HCT116 (cell line): ENCODE data around the gene PTGR3. TPM values are rescaled to one million over a fixed set of nuclear protein-coding genes. Genes with fewer than 3 reads are reported as not detected.

ENCODE experiments used
- ATAC-seq: fragments of 200-7000 bp; cut with Tn5 transposase; 2 replicates; pipeline ENCODE4 v1.9.1; 2020; ENCODE audit warnings: mild to moderate bottlenecking, moderate library complexity
- BruUV-seq: library from RNA; stranded (reverse); fragments of 400-500 nt; replicated peaks from 2 replicates; lab custom pipeline; 2021; lab: Mats Ljungman, UMichigan
- CTCF ChIA-PET: fragments of 300-600 bp; sonication (Branson Sonifier 250); formaldehyde crosslinking; loops from one replicate; lab custom pipeline; 2021; ENCODE audit warnings: antibody characterized with exemption; lab: Charles Lee
- POLR2A ChIA-PET: fragments of 300-600, 350-600 bp; sonication (Branson Sonifier 250); formaldehyde crosslinking; loops from one replicate; lab custom pipeline; 2021; ENCODE audit warnings: antibody characterized with exemption; lab: Charles Lee
- RAD21 ChIA-PET, 2 experiments: fragments of 300-600 bp; sonication (Branson Sonifier 250); formaldehyde crosslinking; loops; one replicate each; lab custom pipeline; 2023; ENCODE audit warnings: low total read pairs in 2 of 2; ENCODE audit not compliant: uncharacterized antibody in 2 of 2, unreplicated experiment in 2 of 2, low non-redundant PET in 1 of 2; lab: Charles Lee
- DNase-seq: peaks from one replicate; pipeline ENCODE4 v3.0.0-alpha.2; 2010; ENCODE audit warnings: low read depth, low spot score
- H2AFZ ChIP-seq: fragments of 200-600 bp; shearing (Covaris generic), sonication (generic); 2 replicates; pipeline ENCODE4 v1.6.1; 2017; ENCODE audit warnings: low read depth, mixed run types, mixed read lengths, antibody characterized with exemption, low read length; ENCODE audit not compliant: poor library complexity, severe bottlenecking
- H3K27ac ChIP-seq: 2 replicates; pipeline ENCODE4 v1.5.1; 2012; ENCODE audit warnings: low read depth, low read length
- H3K27me3 ChIP-seq: fragments of 200-600 bp; sonication (generic); 2 replicates; pipeline ENCODE4 v1.6.1; 2016; ENCODE audit warnings: mixed run types, low read length, mixed read lengths; ENCODE audit not compliant: insufficient read depth
- H3K36me3 ChIP-seq, 2 experiments: fragments of 200-500 bp in 1 of 2; fragments of 200-600 bp in 1 of 2; sonication (Bioruptor generic) in 1 of 2; sonication (generic) in 1 of 2; 2 replicates each; pipeline versions ENCODE4 v1.5.1 to v1.6.1; 2014 to 2016; ENCODE audit warnings: low read length in 2 of 2, inconsistent platforms in 1 of 2, mixed read lengths in 1 of 2, mixed run types in 1 of 2; ENCODE audit not compliant: insufficient read depth in 2 of 2, control insufficient read depth in 1 of 2
- H3K4me1 ChIP-seq, 2 experiments: fragments of 200-600 bp in 1 of 2; sonication (generic) in 1 of 2; 2 replicates each; pipeline versions ENCODE4 v1.5.1 to v1.6.1; 2012 to 2017; ENCODE audit warnings: low read length in 2 of 2, inconsistent platforms in 1 of 2, mild to moderate bottlenecking in 1 of 2, mixed read lengths in 1 of 2, mixed run types in 1 of 2, moderate library complexity in 1 of 2; ENCODE audit not compliant: insufficient read depth in 2 of 2, control insufficient read depth in 1 of 2
- H3K4me2 ChIP-seq: fragments of 200-600 bp; sonication (generic); 2 replicates; pipeline ENCODE4 v1.6.1; 2017; ENCODE audit warnings: mixed run types, low read length, mixed read lengths
- H3K4me3 ChIP-seq, 2 experiments: fragments of 200-600 bp in 1 of 2; sonication (generic) in 1 of 2; replicated peaks in 1 of 2; 2 replicates each; pipeline ENCODE4 v1.5.1; 2011 to 2016; ENCODE audit warnings: low read length in 2 of 2, control low read depth in 1 of 2, low read depth in 1 of 2, mild to moderate bottlenecking in 1 of 2, mixed read lengths in 1 of 2, mixed run types in 1 of 2
- H3K79me2 ChIP-seq: fragments of 200-600 bp; sonication (generic); 2 replicates; pipeline ENCODE4 v1.6.1; 2017; ENCODE audit warnings: mild to moderate bottlenecking, mixed run types, low read length, moderate library complexity, mixed read lengths; ENCODE audit not compliant: insufficient read depth
- H3K9ac ChIP-seq: fragments of 200-600 bp; sonication (generic); 2 replicates; pipeline ENCODE4 v1.6.1; 2016; ENCODE audit warnings: low read length, mixed read lengths
- H3K9me2 ChIP-seq: fragments of 200-600 bp; sonication (generic), shearing (Covaris generic); 2 replicates; pipeline ENCODE4 v1.6.1; 2017; ENCODE audit warnings: mixed run types, mild to moderate bottlenecking, moderate library complexity; ENCODE audit not compliant: insufficient read depth
- H3K9me3 ChIP-seq, 2 experiments: fragments of 200-500 bp in 1 of 2; fragments of 200-600 bp in 1 of 2; sonication (Bioruptor generic) in 1 of 2; sonication (generic) in 1 of 2; 2 replicates each; pipeline ENCODE4 v1.6.1; 2014 to 2017; ENCODE audit warnings: low read length in 2 of 2, mixed read lengths in 2 of 2, inconsistent platforms in 1 of 2, low read depth in 1 of 2, mild to moderate bottlenecking in 1 of 2, mixed run types in 1 of 2, moderate library complexity in 1 of 2; ENCODE audit not compliant: control insufficient read depth in 1 of 2, insufficient read depth in 1 of 2
- H4K20me1 ChIP-seq: fragments of 200-600 bp; sonication (generic), shearing (Covaris generic); 2 replicates; pipeline ENCODE4 v1.6.1; 2017; ENCODE audit warnings: mixed run types, mild to moderate bottlenecking, moderate library complexity; ENCODE audit not compliant: insufficient read depth
- CEBPB ChIP-seq: IDR thresholded peaks from 2 replicates; pipeline ENCODE4 v1.6.1; 2012; ENCODE audit warnings: low read depth
- ELF1 ChIP-seq: IDR thresholded peaks from 2 replicates; pipeline ENCODE4 v1.6.1; 2012; ENCODE audit warnings: low read depth, borderline replicate concordance
- EZH2 ChIP-seq: fragments of 200-600 bp; sonication (generic); IDR thresholded peaks from 2 replicates; pipeline ENCODE4 v1.6.1; 2017; ENCODE audit warnings: antibody characterized with exemption, mixed run types
- EZH2phosphoT487 ChIP-seq: fragments of 200-600 bp; IDR thresholded peaks from 2 replicates; pipeline ENCODE4 v1.6.1; 2018; ENCODE audit warnings: antibody characterized with exemption, borderline replicate concordance
- FOSL1 ChIP-seq: IDR thresholded peaks from 2 replicates; pipeline ENCODE4 v1.6.1; 2012; ENCODE audit warnings: low read depth
- JUND ChIP-seq: IDR thresholded peaks from 2 replicates; pipeline ENCODE4 v1.6.1; 2012
- POLR2A ChIP-seq: IDR thresholded peaks from 2 replicates; pipeline ENCODE4 v1.7.0; 2011; ENCODE audit warnings: borderline replicate concordance; ENCODE audit not compliant: insufficient read depth, insufficient read length; ENCODE audit errors: extremely low read depth
- POLR2AphosphoS5 ChIP-seq: IDR thresholded peaks from 2 replicates; pipeline ENCODE4 v1.6.1; 2011; ENCODE audit warnings: mild to moderate bottlenecking, low read depth, low read length, moderate library complexity
- SIN3A ChIP-seq: IDR thresholded peaks from 2 replicates; pipeline ENCODE4 v1.6.1; 2012; ENCODE audit warnings: low read depth
- SP1 ChIP-seq: IDR thresholded peaks from 2 replicates; pipeline ENCODE4 v1.6.1; 2012; ENCODE audit warnings: low read depth
- SRF ChIP-seq: IDR thresholded peaks from 2 replicates; pipeline ENCODE4 v1.6.1; 2012; ENCODE audit warnings: low read depth
- TCF7L2 ChIP-seq: IDR thresholded peaks from 2 replicates; pipeline ENCODE4 v1.7.0; 2011; ENCODE audit warnings: borderline replicate concordance, inconsistent platforms; ENCODE audit not compliant: insufficient read depth, insufficient read length; ENCODE audit errors: extremely low read depth
- ZNF274 ChIP-seq: fragments of 200-500 bp; sonication (Bioruptor generic); IDR thresholded peaks from 2 replicates; pipeline ENCODE4 v1.6.1; 2014; ENCODE audit warnings: mild to moderate bottlenecking, low read depth, low read length, inconsistent platforms
- intact Hi-C: fragments of 100-400 bp; cut with micrococcal nuclease; formaldehyde crosslinking; loops from 2 replicates; pipeline ENCODE4 v1.10.0; 2022
- total RNA-seq: library from RNA; stranded (reverse); gene quantifications from one replicate; pipeline ENCODE4 v1.2.1, GENCODE V29; 2021; ENCODE audit not compliant: unreplicated experiment
- TF ChIP-seq, protein P1 (sequence below): IDR thresholded peaks from 2 replicates; pipeline ENCODE4 v1.6.1; 2012; ENCODE audit warnings: low read depth
- TF ChIP-seq, protein P2 (sequence below), 3 experiments: fragments of 200-600 bp in 1 of 3; sonication (generic) in 1 of 3; IDR thresholded peaks in 2 of 3; conservative IDR thresholded peaks in 1 of 3; 2 replicates each; pipeline ENCODE4 v1.5.1; 2012 to 2017; ENCODE audit warnings: low read depth in 2 of 3, low read length in 2 of 3, antibody characterized with exemption in 1 of 3, borderline replicate concordance in 1 of 3, control low read depth in 1 of 3, mild to moderate bottlenecking in 1 of 3, mixed read lengths in 1 of 3, mixed run types in 1 of 3, moderate library complexity in 1 of 3; ENCODE audit not compliant: insufficient read depth in 1 of 3
- TF ChIP-seq, protein P3 (sequence below): IDR thresholded peaks from 2 replicates; pipeline ENCODE4 v1.6.1; 2011; ENCODE audit warnings: mild to moderate bottlenecking, low read length, moderate library complexity; ENCODE audit not compliant: insufficient replicate concordance; ENCODE audit errors: extremely low read depth
- TF ChIP-seq, protein P4 (sequence below): IDR thresholded peaks from 2 replicates; pipeline ENCODE4 v1.6.1; 2012

PTGR3 gene
- total RNA-seq, 1 experiment from 2014 or later: 25.3 TPM

DNA sequence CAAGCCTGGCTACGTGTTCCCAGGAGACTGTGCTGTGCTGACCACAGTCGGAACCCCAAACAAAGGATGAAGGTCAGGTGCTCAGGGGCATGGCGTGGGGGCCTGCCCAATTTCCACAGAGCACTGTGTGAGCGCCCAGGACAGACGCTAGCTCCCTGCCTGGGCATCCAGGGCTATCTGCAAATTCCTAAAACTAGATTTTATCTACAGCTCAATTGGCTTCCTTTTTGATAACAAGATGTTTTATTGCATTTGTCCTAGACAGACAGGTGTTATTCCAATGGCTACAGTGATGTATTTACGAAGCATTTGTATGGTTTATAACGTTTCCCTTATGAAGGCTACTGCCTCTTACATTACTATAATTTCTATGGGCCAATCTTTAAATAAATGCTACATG, 16.0 kb downstream of the PTGR3 start:
- Histone ChIP-seq H3K27ac (no peak overlapping the region), H3K27me3 (no peaks in the 10 kb centered on the region), H3K4me1 (no peaks in the 10 kb centered on the region), H3K79me2 (no peaks in the 10 kb centered on the region), H3K4me2 (no peak overlapping the region), H3K9me2 (no peaks in the 10 kb centered on the region), H3K9me3 (no peaks in the 10 kb centered on the region), H3K9ac (no peak overlapping the region), H3K4me3 (no peak overlapping the region), H4K20me1 (no peaks in the 10 kb centered on the region), H2AFZ (no peak overlapping the region), H3K36me3 (no peaks in the 10 kb centered on the region)
- RAD21 ChIA-PET: no interaction called here
- DNase-seq (no peak), ATAC-seq (no peak)
- POLR2A ChIA-PET: no interaction called here
- intact Hi-C loops: no loop called here
- BruUV-seq: no TSS peak
- CTCF ChIA-PET: no interaction called here
- no peak for TF ChIP-seq ELF1
- TF ChIP-seq SRF: no peak
- TF ChIP-seq SP1: no peak
- no peak for TF ChIP-seq FOSL1
- no peak for TF ChIP-seq JUND
- no peak for TF ChIP-seq POLR2A
- no peak for TF ChIP-seq POLR2AphosphoS5
- TF ChIP-seq, protein P1, sequence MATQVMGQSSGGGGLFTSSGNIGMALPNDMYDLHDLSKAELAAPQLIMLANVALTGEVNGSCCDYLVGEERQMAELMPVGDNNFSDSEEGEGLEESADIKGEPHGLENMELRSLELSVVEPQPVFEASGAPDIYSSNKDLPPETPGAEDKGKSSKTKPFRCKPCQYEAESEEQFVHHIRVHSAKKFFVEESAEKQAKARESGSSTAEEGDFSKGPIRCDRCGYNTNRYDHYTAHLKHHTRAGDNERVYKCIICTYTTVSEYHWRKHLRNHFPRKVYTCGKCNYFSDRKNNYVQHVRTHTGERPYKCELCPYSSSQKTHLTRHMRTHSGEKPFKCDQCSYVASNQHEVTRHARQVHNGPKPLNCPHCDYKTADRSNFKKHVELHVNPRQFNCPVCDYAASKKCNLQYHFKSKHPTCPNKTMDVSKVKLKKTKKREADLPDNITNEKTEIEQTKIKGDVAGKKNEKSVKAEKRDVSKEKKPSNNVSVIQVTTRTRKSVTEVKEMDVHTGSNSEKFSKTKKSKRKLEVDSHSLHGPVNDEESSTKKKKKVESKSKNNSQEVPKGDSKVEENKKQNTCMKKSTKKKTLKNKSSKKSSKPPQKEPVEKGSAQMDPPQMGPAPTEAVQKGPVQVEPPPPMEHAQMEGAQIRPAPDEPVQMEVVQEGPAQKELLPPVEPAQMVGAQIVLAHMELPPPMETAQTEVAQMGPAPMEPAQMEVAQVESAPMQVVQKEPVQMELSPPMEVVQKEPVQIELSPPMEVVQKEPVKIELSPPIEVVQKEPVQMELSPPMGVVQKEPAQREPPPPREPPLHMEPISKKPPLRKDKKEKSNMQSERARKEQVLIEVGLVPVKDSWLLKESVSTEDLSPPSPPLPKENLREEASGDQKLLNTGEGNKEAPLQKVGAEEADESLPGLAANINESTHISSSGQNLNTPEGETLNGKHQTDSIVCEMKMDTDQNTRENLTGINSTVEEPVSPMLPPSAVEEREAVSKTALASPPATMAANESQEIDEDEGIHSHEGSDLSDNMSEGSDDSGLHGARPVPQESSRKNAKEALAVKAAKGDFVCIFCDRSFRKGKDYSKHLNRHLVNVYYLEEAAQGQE: no peak
- TF ChIP-seq, protein P2, sequence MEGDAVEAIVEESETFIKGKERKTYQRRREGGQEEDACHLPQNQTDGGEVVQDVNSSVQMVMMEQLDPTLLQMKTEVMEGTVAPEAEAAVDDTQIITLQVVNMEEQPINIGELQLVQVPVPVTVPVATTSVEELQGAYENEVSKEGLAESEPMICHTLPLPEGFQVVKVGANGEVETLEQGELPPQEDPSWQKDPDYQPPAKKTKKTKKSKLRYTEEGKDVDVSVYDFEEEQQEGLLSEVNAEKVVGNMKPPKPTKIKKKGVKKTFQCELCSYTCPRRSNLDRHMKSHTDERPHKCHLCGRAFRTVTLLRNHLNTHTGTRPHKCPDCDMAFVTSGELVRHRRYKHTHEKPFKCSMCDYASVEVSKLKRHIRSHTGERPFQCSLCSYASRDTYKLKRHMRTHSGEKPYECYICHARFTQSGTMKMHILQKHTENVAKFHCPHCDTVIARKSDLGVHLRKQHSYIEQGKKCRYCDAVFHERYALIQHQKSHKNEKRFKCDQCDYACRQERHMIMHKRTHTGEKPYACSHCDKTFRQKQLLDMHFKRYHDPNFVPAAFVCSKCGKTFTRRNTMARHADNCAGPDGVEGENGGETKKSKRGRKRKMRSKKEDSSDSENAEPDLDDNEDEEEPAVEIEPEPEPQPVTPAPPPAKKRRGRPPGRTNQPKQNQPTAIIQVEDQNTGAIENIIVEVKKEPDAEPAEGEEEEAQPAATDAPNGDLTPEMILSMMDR (IDR thresholded peaks at IDR 0.05 in 2 of 3, conservative IDR thresholded peaks at IDR 0.05 in 1 of 3; ENCODE audit: borderline replicate concordance in 1 of 3, insufficient read depth in 1 of 3, low read depth in 2 of 3, low read length in 2 of 3): no peak
- no peak for TF ChIP-seq EZH2phosphoT487
- no peak for TF ChIP-seq ZNF274
- TF ChIP-seq, protein P3, sequence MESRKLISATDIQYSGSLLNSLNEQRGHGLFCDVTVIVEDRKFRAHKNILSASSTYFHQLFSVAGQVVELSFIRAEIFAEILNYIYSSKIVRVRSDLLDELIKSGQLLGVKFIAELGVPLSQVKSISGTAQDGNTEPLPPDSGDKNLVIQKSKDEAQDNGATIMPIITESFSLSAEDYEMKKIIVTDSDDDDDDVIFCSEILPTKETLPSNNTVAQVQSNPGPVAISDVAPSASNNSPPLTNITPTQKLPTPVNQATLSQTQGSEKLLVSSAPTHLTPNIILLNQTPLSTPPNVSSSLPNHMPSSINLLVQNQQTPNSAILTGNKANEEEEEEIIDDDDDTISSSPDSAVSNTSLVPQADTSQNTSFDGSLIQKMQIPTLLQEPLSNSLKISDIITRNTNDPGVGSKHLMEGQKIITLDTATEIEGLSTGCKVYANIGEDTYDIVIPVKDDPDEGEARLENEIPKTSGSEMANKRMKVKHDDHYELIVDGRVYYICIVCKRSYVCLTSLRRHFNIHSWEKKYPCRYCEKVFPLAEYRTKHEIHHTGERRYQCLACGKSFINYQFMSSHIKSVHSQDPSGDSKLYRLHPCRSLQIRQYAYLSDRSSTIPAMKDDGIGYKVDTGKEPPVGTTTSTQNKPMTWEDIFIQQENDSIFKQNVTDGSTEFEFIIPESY: no peak
- TF ChIP-seq TCF7L2: no peak
- TF ChIP-seq EZH2: no peak
- TF ChIP-seq SIN3A: no peak
- TF ChIP-seq, protein P4, sequence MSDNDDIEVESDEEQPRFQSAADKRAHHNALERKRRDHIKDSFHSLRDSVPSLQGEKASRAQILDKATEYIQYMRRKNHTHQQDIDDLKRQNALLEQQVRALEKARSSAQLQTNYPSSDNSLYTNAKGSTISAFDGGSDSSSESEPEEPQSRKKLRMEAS: no peak
- no peak for TF ChIP-seq CEBPB
